GM12878 (cell line): Measurements from ENCODE around the gene ABR. TPM values are rescaled to one million over a fixed set of nuclear protein-coding genes. Genes with fewer than 3 reads are reported as not detected.

ENCODE experiments used
- ATAC-seq: fragments of 200-7000 bp; cut with Tn5 transposase; 3 replicates; pipeline ENCODE4 v1.9.1; 2020; ENCODE audit warnings: mild to moderate bottlenecking, moderate library complexity
- BruUV-seq: library from RNA; stranded (reverse); fragments of 400-500 nt; replicated peaks from 2 replicates; lab custom pipeline; 2021; lab: Mats Ljungman, UMichigan
- CTCF ChIA-PET: fragments of 300-600 bp; sonication (Branson Sonifier 250); formaldehyde crosslinking; extraction: SDS; loops from one replicate; lab custom pipeline; 2021; ENCODE audit warnings: inconsistent platforms; lab: Yijun Ruan, JAX
- POLR2A ChIA-PET: fragments of 350-600 bp; formaldehyde crosslinking; extraction: SDS; loops from one replicate; lab custom pipeline; 2021; ENCODE audit warnings: inconsistent platforms; lab: Charles Lee
- RAD21 ChIA-PET: fragments of 300-600 bp; sonication (Branson Sonifier 250); formaldehyde crosslinking; loops from one replicate; lab custom pipeline; 2023; ENCODE audit warnings: antibody characterized with exemption; ENCODE audit not compliant: unreplicated experiment; lab: Charles Lee
- SMC1A ChIA-PET: fragments of 300-600 bp; sonication (Branson Sonifier 250); formaldehyde crosslinking; loops from one replicate; lab custom pipeline; 2023; ENCODE audit not compliant: unreplicated experiment, uncharacterized antibody; lab: Charles Lee
- DNase-seq: peaks from one replicate; pipeline ENCODE4 v3.0.0-alpha.2; 2011; ENCODE audit warnings: low read depth, low spot score
- FAIRE-seq: peaks from 3 replicates; lab custom pipeline; 2011; peaks lifted over from hg19 to GRCh38; lab: Jason Lieb, UNC
- H2AFZ ChIP-seq: 2 replicates; pipeline ENCODE4 v1.6.0; 2011; ENCODE audit warnings: low read depth, low read length, control low read depth; ENCODE audit not compliant: control insufficient read depth
- H3K27ac ChIP-seq: 2 replicates; pipeline ENCODE4 v1.5.1; 2011; ENCODE audit warnings: control low read depth; ENCODE audit not compliant: control insufficient read depth, insufficient read depth
- H3K27me3 ChIP-seq, 2 experiments: replicated peaks in 1 of 2; 2 replicates each; pipeline versions ENCODE4 v1.6.0 to v1.6.1; 2011; ENCODE audit warnings: low read length in 1 of 2; ENCODE audit not compliant: control insufficient read depth in 2 of 2, insufficient read depth in 2 of 2
- H3K36me3 ChIP-seq, 2 experiments: 2 replicates each; pipeline ENCODE4 v1.5.1; 2011; ENCODE audit warnings: low read length in 1 of 2; ENCODE audit not compliant: control insufficient read depth in 2 of 2, insufficient read depth in 2 of 2
- H3K4me1 ChIP-seq: 2 replicates; pipeline ENCODE4 v1.6.1; 2011; ENCODE audit warnings: mild to moderate bottlenecking, low read length, moderate library complexity, mixed read lengths; ENCODE audit not compliant: control insufficient read depth, insufficient read depth
- H3K4me2 ChIP-seq: 2 replicates; pipeline ENCODE4 v1.6.0; 2011; ENCODE audit warnings: control low read depth; ENCODE audit not compliant: control insufficient read depth, insufficient read depth
- H3K4me3 ChIP-seq: fragments of 200-600 bp; sonication (generic); 2 replicates; pipeline ENCODE4 v1.5.1; 2016
- H3K79me2 ChIP-seq: 2 replicates; pipeline ENCODE4 v1.6.0; 2011; ENCODE audit warnings: low read length; ENCODE audit not compliant: control insufficient read depth, insufficient read depth
- H3K9ac ChIP-seq: 2 replicates; pipeline ENCODE4 v1.8.0; 2011; ENCODE audit warnings: low read length, control low read depth, mixed read lengths; ENCODE audit not compliant: control insufficient read depth, insufficient read depth
- H3K9me3 ChIP-seq: replicated peaks from 3 replicates; pipeline ENCODE4 v1.5.1; 2011; ENCODE audit warnings: mild to moderate bottlenecking, low read length; ENCODE audit not compliant: control insufficient read depth, insufficient read depth
- H4K20me1 ChIP-seq: 2 replicates; pipeline ENCODE4 v1.6.0; 2011; ENCODE audit not compliant: control insufficient read depth, insufficient read depth
- CREM ChIP-seq: IDR thresholded peaks from 2 replicates; pipeline ENCODE4 v1.6.1; 2014; ENCODE audit warnings: antibody characterized with exemption, low read depth
- FOS ChIP-seq: IDR thresholded peaks from 3 replicates; pipeline ENCODE4 v1.6.1; 2011; ENCODE audit warnings: borderline replicate concordance; ENCODE audit not compliant: insufficient read length; ENCODE audit errors: extremely low read depth
- MYC ChIP-seq: IDR thresholded peaks from 2 replicates; pipeline ENCODE4 v1.6.1; 2011; ENCODE audit warnings: mild to moderate bottlenecking, low read length, moderate library complexity, inconsistent platforms; ENCODE audit not compliant: insufficient read depth, insufficient replicate concordance, insufficient read length, severe bottlenecking
- SIN3A ChIP-seq: IDR thresholded peaks from 2 replicates; pipeline ENCODE4 v1.6.1; 2012; ENCODE audit warnings: low read depth, low read length, improper control_type of control experiment
- SP1 ChIP-seq: IDR thresholded peaks from one replicate; pipeline ENCODE4 v1.6.1; 2011; ENCODE audit warnings: low read depth, low read length
- TCF3 ChIP-seq: IDR thresholded peaks from 2 replicates; pipeline ENCODE4 v1.6.1; 2012; ENCODE audit warnings: low read depth, mild to moderate bottlenecking, low read length, borderline replicate concordance; ENCODE audit not compliant: insufficient read depth
- ZNF384 ChIP-seq: IDR thresholded peaks from 2 replicates; pipeline ENCODE4 v1.6.1; 2012; ENCODE audit warnings: low read depth, mild to moderate bottlenecking, low read length, improper control_type of control experiment, borderline replicate concordance
- ZSCAN29 ChIP-seq: fragments of 450-650 bp; IDR thresholded peaks from 2 replicates; pipeline ENCODE4 v1.6.1; 2017; ENCODE audit warnings: mild to moderate bottlenecking, moderate library complexity
- WGBS: methylation state at CpG from one replicate; pipeline ENCODE4 v1.1.6; 2016; ENCODE audit warnings: low lambda C conversion rate; ENCODE audit not compliant: insufficient replicate concordance, insufficient coverage; ENCODE audit errors: missing lambda C conversion rate; 5-methylcytosine and 5-hydroxymethylcytosine counted together
- in situ Hi-C: fragments of 300-500 bp; cut with MboI; formaldehyde crosslinking; loops from 9 replicates; pipeline ENCODE4 v1.14.3; 2018; ENCODE audit warnings: mixed read lengths
- intact Hi-C: fragments of 100-400 bp; cut with micrococcal nuclease; formaldehyde crosslinking; loops from one replicate; pipeline ENCODE4 v1.14.2; 2022; ENCODE audit not compliant: unreplicated experiment
- polyA plus RNA-seq, 11 experiments: library from polyadenylated mRNA; depleted of rRNA in 4 of 11; unstranded in 6 of 11; stranded (reverse) in 5 of 11; fragments of >200 nt; fragmentation: Nextera tagmentation in 4 of 11; fragmentation: Illumina TruSeq in 1 of 11; extraction: Ambion mirVana in 4 of 11; extraction: Trizol in 1 of 11; gene quantifications; 1 replicate in 1 of 11; 2 replicates in 10 of 11; pipeline versions ENCODE4 v1.2.1 to v1.2.3, GENCODE V29; 2011 to 2016; ENCODE audit warnings: inconsistent platforms in 2 of 11, missing spikeins in 2 of 11, low read depth in 1 of 11
- total RNA-seq, 4 experiments: library from RNA; depleted of rRNA in 3 of 4; stranded (reverse); fragments of >200 nt in 3 of 4; fragmentation: Illumina TruSeq in 1 of 4; extraction: Trizol in 1 of 4; gene quantifications; 2 replicates each; pipeline versions ENCODE4 v1.2.1 to v1.2.3, GENCODE V29; 2013 to 2021
- TF ChIP-seq, protein P1 (sequence below): IDR thresholded peaks from 2 replicates; pipeline ENCODE4 v1.6.1; 2011; ENCODE audit warnings: low read depth, mild to moderate bottlenecking, low read length, moderate library complexity, borderline replicate concordance; ENCODE audit errors: extremely low read depth
- TF ChIP-seq, protein P2 (sequence below): fragments of 450-650 bp; conservative IDR thresholded peaks from 2 replicates; pipeline ENCODE4 v1.6.1; 2017; ENCODE audit warnings: mild to moderate bottlenecking, moderate library complexity

ABR gene
- total and polyA plus RNA-seq, 10 of the 15 experiments (the other 5 are each of a cell fraction or from before 2014, with no cell fraction given) = 1.4 to 112 (median 30.0) TPM

DNA sequence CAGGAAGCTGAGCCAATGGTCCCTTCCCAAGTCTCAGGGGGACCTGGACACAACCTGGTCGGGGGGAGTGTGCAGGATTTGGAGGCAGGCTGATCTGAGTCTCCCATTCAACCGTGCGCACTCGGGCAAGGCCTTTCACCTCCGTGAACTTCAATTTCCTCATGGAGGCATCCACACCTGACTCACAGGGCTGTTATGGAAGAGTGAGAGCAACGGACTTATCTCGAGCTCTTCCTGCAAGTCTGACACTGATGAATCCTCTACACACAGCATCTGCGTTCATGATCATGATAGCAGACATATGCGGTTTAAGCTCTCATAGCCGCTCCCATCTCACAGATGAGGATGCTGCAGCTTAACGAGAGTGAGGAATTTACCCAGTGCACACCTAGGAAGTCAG, 161.2 kb downstream of the ABR start:
- Histone ChIP-seq H2AFZ (no peak overlapping the region), H3K27ac (no peak overlapping the region), H3K9ac (no peak overlapping the region), H3K27me3 (no peaks in the 10 kb centered on the region), H3K36me3 (peaks cover 0 to 2% of the 10 kb centered on the region in 2 experiments; a peak in 3 of 4 replicates), H3K4me3 (no peak overlapping the region)
- RAD21 ChIA-PET = no interaction called here
- no TSS peak for BruUV-seq
- TF ChIP-seq SIN3A (no peak), ZNF384 (no peak), SP1 (no peak), ZSCAN29 (no peak), FOS (no peak), MYC (no peak), CREM (no peak), TCF3 (no peak)
- TF ChIP-seq, protein P1, sequence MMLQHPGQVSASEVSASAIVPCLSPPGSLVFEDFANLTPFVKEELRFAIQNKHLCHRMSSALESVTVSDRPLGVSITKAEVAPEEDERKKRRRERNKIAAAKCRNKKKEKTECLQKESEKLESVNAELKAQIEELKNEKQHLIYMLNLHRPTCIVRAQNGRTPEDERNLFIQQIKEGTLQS = no peak
- TF ChIP-seq, protein P2, sequence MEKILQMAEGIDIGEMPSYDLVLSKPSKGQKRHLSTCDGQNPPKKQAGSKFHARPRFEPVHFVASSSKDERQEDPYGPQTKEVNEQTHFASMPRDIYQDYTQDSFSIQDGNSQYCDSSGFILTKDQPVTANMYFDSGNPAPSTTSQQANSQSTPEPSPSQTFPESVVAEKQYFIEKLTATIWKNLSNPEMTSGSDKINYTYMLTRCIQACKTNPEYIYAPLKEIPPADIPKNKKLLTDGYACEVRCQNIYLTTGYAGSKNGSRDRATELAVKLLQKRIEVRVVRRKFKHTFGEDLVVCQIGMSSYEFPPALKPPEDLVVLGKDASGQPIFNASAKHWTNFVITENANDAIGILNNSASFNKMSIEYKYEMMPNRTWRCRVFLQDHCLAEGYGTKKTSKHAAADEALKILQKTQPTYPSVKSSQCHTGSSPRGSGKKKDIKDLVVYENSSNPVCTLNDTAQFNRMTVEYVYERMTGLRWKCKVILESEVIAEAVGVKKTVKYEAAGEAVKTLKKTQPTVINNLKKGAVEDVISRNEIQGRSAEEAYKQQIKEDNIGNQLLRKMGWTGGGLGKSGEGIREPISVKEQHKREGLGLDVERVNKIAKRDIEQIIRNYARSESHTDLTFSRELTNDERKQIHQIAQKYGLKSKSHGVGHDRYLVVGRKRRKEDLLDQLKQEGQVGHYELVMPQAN = no peak
- TF ChIP-seq, all 136 proteins: peak for 0
- H3K4me2 ChIP-seq = no peak overlapping the region
- no peak for DNase-seq
- no peak for ATAC-seq
- no peaks in the 10 kb centered on the region for H3K4me1 ChIP-seq
- ChIA-PET CTCF (no interaction called here), POLR2A (no interaction called here), SMC1A (no interaction called here)
- in situ Hi-C loops (no loop called here), intact Hi-C loops (no loop called here)
- FAIRE-seq = no peak
- no peaks in the 10 kb centered on the region for H4K20me1 ChIP-seq
- no peaks in the 10 kb centered on the region for H3K9me3 ChIP-seq
- 99% methylated on average over 10 of the region's 11 CpGs for WGBS
- H3K79me2 ChIP-seq = no peaks in the 10 kb centered on the region
